Liver (tissue), 9 donors: ENCODE measurements around the gene VWA3A. TPM values are rescaled to one million over a fixed set of nuclear protein-coding genes. Genes with fewer than 3 reads are reported as not detected.
"Not testable (repeated sequence)": the region's sequence is repeated elsewhere in the genome, so short reads cannot be mapped to it uniquely, and the experiment has no call there.

Experiments
- DNase-seq: peaks from one replicate; pipeline ENCODE4 v3.0.0-alpha.2; 2017; ENCODE audit warnings: low spot score
- H3K27ac ChIP-seq, 2 donors: one replicate each; pipeline ENCODE4 v1.7.0; 2013; ENCODE audit warnings: inconsistent platforms in 2 of 2, low read length in 2 of 2, control low read depth in 1 of 2, low read depth in 1 of 2, mild to moderate bottlenecking in 1 of 2
- H3K27me3 ChIP-seq, 4 donors: one replicate each; pipeline versions ENCODE4 v1.6.1 to v1.7.0; 2013; ENCODE audit warnings: low read length in 3 of 4, inconsistent platforms in 1 of 4, mild to moderate bottlenecking in 1 of 4, moderate library complexity in 1 of 4; ENCODE audit not compliant: control insufficient read depth in 4 of 4, insufficient read depth in 4 of 4
- H3K36me3 ChIP-seq, 4 donors: one replicate each; pipeline versions ENCODE4 v1.6.1 to v1.7.0; 2013; ENCODE audit warnings: low read length in 3 of 4, mild to moderate bottlenecking in 3 of 4, low read depth in 1 of 4, moderate library complexity in 1 of 4; ENCODE audit not compliant: control insufficient read depth in 4 of 4, insufficient read depth in 3 of 4
- H3K4me1 ChIP-seq, 4 donors: one replicate each; pipeline versions ENCODE4 v1.6.1 to v1.7.0; 2013; ENCODE audit warnings: low read length in 3 of 4, mild to moderate bottlenecking in 3 of 4, moderate library complexity in 1 of 4; ENCODE audit not compliant: control insufficient read depth in 4 of 4, insufficient read depth in 4 of 4
- H3K4me3 ChIP-seq, 3 donors: one replicate each; pipeline versions ENCODE4 v1.6.1 to v1.7.0; 2013; ENCODE audit warnings: low read length in 3 of 3, control low read depth in 1 of 3, low read depth in 1 of 3, mild to moderate bottlenecking in 1 of 3
- H3K9ac ChIP-seq, 2 donors: one replicate each; pipeline ENCODE4 v1.7.0; 2013; ENCODE audit warnings: low read length in 2 of 2, mild to moderate bottlenecking in 2 of 2, moderate library complexity in 2 of 2, control low read depth in 1 of 2, low read depth in 1 of 2
- H3K9me3 ChIP-seq, 4 donors: one replicate each; pipeline versions ENCODE4 v1.6.1 to v1.7.0; 2013; ENCODE audit warnings: low read length in 3 of 4; ENCODE audit not compliant: control insufficient read depth in 4 of 4
- CTCF ChIP-seq: fragments of 150-350 bp; IDR thresholded peaks from 2 replicates; pipeline ENCODE4 v1.5.1; 2017; ENCODE audit warnings: improper control_type of control experiment, low read depth, low read length; ENCODE audit not compliant: missing input control
- EGR1 ChIP-seq, 2 donors: IDR thresholded peaks; 2 replicates each; pipeline ENCODE4 v1.6.1; 2016 to 2018; ENCODE audit warnings: antibody characterized with exemption in 2 of 2, low read depth in 2 of 2
- FOXA2 ChIP-seq: IDR thresholded peaks from 2 replicates; pipeline ENCODE4 v1.6.1; 2016; ENCODE audit warnings: antibody characterized with exemption
- HNF4G ChIP-seq: IDR thresholded peaks from 2 replicates; pipeline ENCODE4 v1.6.1; 2016; ENCODE audit warnings: antibody characterized with exemption
- JUND ChIP-seq, 2 donors: IDR thresholded peaks; 2 replicates each; pipeline ENCODE4 v1.6.1; 2016; ENCODE audit warnings: antibody characterized with exemption in 2 of 2
- NR2F2 ChIP-seq: IDR thresholded peaks from 2 replicates; pipeline ENCODE4 v1.6.1; 2016; ENCODE audit warnings: antibody characterized with exemption
- RAD21 ChIP-seq, 2 donors: IDR thresholded peaks; 2 replicates each; pipeline ENCODE4 v1.6.1; 2016; ENCODE audit warnings: antibody characterized with exemption in 2 of 2, mild to moderate bottlenecking in 2 of 2
- REST ChIP-seq: IDR thresholded peaks from 2 replicates; pipeline ENCODE4 v1.6.1; 2016; ENCODE audit warnings: antibody characterized with exemption, mild to moderate bottlenecking
- RXRA ChIP-seq, 2 donors: IDR thresholded peaks; 2 replicates each; pipeline ENCODE4 v1.6.1; 2017 to 2018; ENCODE audit warnings: antibody characterized with exemption in 2 of 2, mild to moderate bottlenecking in 1 of 2
- SP1 ChIP-seq: IDR thresholded peaks from 2 replicates; pipeline ENCODE4 v1.6.1; 2018; ENCODE audit warnings: antibody characterized with exemption, mild to moderate bottlenecking
- TAF1 ChIP-seq: conservative IDR thresholded peaks from 2 replicates; pipeline ENCODE4 v1.6.1; 2016; ENCODE audit warnings: antibody characterized with exemption, mild to moderate bottlenecking
- YY1 ChIP-seq: IDR thresholded peaks from 2 replicates; pipeline ENCODE4 v1.6.1; 2016; ENCODE audit warnings: antibody characterized with exemption, mild to moderate bottlenecking
- WGBS: extraction: QIAGEN DNeasy Blood & Tissue Kit; methylation state at CpG from one replicate; pipeline ENCODE4 v1.1.7; 2013; 5-methylcytosine and 5-hydroxymethylcytosine counted together
- polyA plus RNA-seq, 2 donors: library from polyadenylated mRNA; stranded (reverse) in 1 of 2; unstranded in 1 of 2; fragments of 200-250 nt in 1 of 2; fragments of >200 nt in 1 of 2; fragmentation: Nextera tagmentation in 1 of 2; extraction: Ambion mirVana in 1 of 2; gene quantifications; one replicate each; pipeline versions ENCODE4 v1.2.1 to v1.2.3, GENCODE V29; 2013 to 2015
- total RNA-seq, 2 donors: library from RNA; depleted of rRNA; stranded (reverse); fragments of >200 nt; gene quantifications; one replicate each; pipeline ENCODE4 v1.2.3, GENCODE V29; 2014
- TF ChIP-seq, protein P1 (sequence below): IDR thresholded peaks from 2 replicates; pipeline ENCODE4 v1.6.1; 2016; ENCODE audit warnings: antibody characterized with exemption
- TF ChIP-seq, protein P2 (sequence below): IDR thresholded peaks from 2 replicates; pipeline ENCODE4 v1.6.1; 2016; ENCODE audit warnings: antibody characterized with exemption
- TF ChIP-seq, protein P3 (sequence below): IDR thresholded peaks from 2 replicates; pipeline ENCODE4 v1.6.1; 2016; ENCODE audit warnings: antibody characterized with exemption
- donor health status: healthy.
- donor health status: healthy.
- donor health status: healthy.
- donor health status: healthy.
- donor health status: healthy.

The VWA3A gene
- total and polyA plus RNA-seq, 4 donors = 0.05 to 0.17 TPM; not detected in 2

- H3K36me3 ChIP-seq = no peaks in the 10 kb centered on the region
- no peak overlapping the region for H3K9ac ChIP-seq
- H3K27ac ChIP-seq = peak overlapping the region; percentile 5 to 6
- no peak for DNase-seq
- H3K27me3 ChIP-seq = no peaks in the 10 kb centered on the region
- no peak for TF ChIP-seq TAF1
- TF ChIP-seq SP1 = no peak
- TF ChIP-seq EGR1 (IDR thresholded peaks at IDR 0.05; ENCODE audit: low read depth in 2 of 2) = no peak
- no peak for TF ChIP-seq YY1
- TF ChIP-seq HNF4G = no peak
- peaks cover 2 to 23% (median 14%) of the 10 kb centered on the region in 4 donors for H3K4me1 ChIP-seq
- no peak overlapping the region for H3K4me3 ChIP-seq
- H3K9me3 ChIP-seq = no peaks in the 10 kb centered on the region
These were observed 103.0 kb downstream of the VWA3A start for GRCh38 chr16:22195445-22195694.

GRCh38 chr16:22195695-22196558 is 103.6 kb downstream of the VWA3A start:
- TF ChIP-seq, protein P1, sequence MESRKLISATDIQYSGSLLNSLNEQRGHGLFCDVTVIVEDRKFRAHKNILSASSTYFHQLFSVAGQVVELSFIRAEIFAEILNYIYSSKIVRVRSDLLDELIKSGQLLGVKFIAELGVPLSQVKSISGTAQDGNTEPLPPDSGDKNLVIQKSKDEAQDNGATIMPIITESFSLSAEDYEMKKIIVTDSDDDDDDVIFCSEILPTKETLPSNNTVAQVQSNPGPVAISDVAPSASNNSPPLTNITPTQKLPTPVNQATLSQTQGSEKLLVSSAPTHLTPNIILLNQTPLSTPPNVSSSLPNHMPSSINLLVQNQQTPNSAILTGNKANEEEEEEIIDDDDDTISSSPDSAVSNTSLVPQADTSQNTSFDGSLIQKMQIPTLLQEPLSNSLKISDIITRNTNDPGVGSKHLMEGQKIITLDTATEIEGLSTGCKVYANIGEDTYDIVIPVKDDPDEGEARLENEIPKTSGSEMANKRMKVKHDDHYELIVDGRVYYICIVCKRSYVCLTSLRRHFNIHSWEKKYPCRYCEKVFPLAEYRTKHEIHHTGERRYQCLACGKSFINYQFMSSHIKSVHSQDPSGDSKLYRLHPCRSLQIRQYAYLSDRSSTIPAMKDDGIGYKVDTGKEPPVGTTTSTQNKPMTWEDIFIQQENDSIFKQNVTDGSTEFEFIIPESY = peak; percentile 29
- TF ChIP-seq REST (no peak), YY1 (peak; percentile 24), FOXA2 (no peak), TAF1 (no peak), RAD21 (IDR thresholded peaks at IDR 0.05) (peak; percentile 88 to 92), CTCF (peak; percentile 77), SP1 (peak; percentile 21), RXRA (IDR thresholded peaks at IDR 0.05) (peak in 1 of 2 donors; percentile 12), NR2F2 (no peak), JUND (IDR thresholded peaks at IDR 0.05) (no peak)
- TF ChIP-seq, protein P2, sequence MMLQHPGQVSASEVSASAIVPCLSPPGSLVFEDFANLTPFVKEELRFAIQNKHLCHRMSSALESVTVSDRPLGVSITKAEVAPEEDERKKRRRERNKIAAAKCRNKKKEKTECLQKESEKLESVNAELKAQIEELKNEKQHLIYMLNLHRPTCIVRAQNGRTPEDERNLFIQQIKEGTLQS = peak; percentile 100
- TF ChIP-seq, protein P3, sequence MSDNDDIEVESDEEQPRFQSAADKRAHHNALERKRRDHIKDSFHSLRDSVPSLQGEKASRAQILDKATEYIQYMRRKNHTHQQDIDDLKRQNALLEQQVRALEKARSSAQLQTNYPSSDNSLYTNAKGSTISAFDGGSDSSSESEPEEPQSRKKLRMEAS = peak; percentile 77
- peak overlapping the region; percentile 6 to 32 for H3K27ac ChIP-seq
- H3K4me1 ChIP-seq = peaks cover 2 to 23% (median 14%) of the 10 kb centered on the region in 4 donors
- H3K9ac ChIP-seq = peak overlapping the region; percentile 50 to 88
- no peaks in the 10 kb centered on the region for H3K9me3 ChIP-seq
- H3K27me3 ChIP-seq = no peaks in the 10 kb centered on the region
- DNase-seq = peak; percentile 98
- 3% methylated on average over 39 of the region's 39 CpGs for WGBS
- H3K4me3 ChIP-seq = peak overlapping the region; percentile 46 to 79 (median 68)
- no peaks in the 10 kb centered on the region for H3K36me3 ChIP-seq

DNA sequence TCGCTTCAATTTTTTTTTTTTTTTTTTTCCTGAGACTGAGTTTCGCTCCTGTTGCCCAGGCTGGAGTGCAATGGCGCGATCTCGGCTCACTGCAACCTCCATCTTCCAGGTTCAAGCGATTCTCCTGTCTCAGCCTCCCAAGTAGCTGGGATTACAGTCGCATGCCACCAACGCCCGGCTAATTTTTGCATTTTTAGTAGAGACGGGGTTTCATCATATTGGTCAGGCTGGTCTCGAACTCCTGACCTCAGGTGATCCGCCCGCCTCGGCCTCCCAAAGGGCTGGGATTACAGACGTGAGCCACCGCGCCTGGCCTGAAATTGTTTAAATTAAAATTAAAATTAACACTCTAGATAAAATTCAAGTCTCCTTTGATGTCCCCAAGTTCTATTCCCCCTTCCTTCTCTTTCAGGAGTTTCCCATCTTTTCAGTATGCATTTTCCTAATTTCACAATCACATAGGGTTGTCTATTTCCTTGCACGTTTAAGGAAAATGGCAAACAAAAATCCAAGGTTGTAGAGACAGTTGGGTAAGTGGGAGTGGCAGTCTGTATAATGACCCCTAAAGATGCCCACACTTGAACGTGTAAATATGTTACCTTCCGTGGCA is 104.3 kb downstream of the VWA3A start:
- H3K27ac ChIP-seq, H3K9ac ChIP-seq, H3K4me3 ChIP-seq, H3K36me3 ChIP-seq, H3K27me3 ChIP-seq, DNase-seq, H3K9me3 ChIP-seq: not testable (repeated sequence)
- WGBS = 44% methylated on average over 20 of the region's 20 CpGs
- peaks cover 2 to 20% (median 14%) of the 10 kb centered on the region in 4 donors for H3K4me1 ChIP-seq
